Gastroesophageal sphincter (tissue), 4 donors: ENCODE results near the gene KCNMB3. TPM values are rescaled to one million over a fixed set of nuclear protein-coding genes. Genes with fewer than 3 reads are reported as not detected.

ENCODE experiments used
- ATAC-seq: fragments of 150-250 bp; one replicate; pipeline ENCODE4 v1.9.1; 2016; ENCODE audit warnings: mild to moderate bottlenecking, moderate library complexity
- H3K27ac ChIP-seq, 4 donors: fragments of 200-600 bp; sonication (generic) in 3 of 4; 1 replicate in 3 of 4; 2 replicates in 1 of 4; pipeline ENCODE4 v1.5.1; 2016 to 2019
- H3K27me3 ChIP-seq: fragments of 200-600 bp; sonication (generic); one replicate; pipeline ENCODE4 v1.5.1; 2019
- H3K36me3 ChIP-seq, 2 donors: fragments of 200-600 bp; sonication (generic); one replicate each; pipeline ENCODE4 v1.5.1; 2019; ENCODE audit warnings: control low read depth in 1 of 2
- H3K4me1 ChIP-seq, 3 donors: fragments of 200-600 bp; sonication (generic); 1 replicate in 2 of 3; 2 replicates in 1 of 3; pipeline ENCODE4 v1.5.1; 2016 to 2019; ENCODE audit warnings: control low read depth in 2 of 3
- H3K4me3 ChIP-seq, 2 donors: fragments of 200-600 bp; sonication (generic); one replicate each; pipeline ENCODE4 v1.5.1; 2019; ENCODE audit warnings: mild to moderate bottlenecking in 1 of 2, moderate library complexity in 1 of 2
- H3K9me3 ChIP-seq, 3 donors: fragments of 200-600 bp; sonication (generic); one replicate each; pipeline ENCODE4 v1.5.1; 2017 to 2019; ENCODE audit warnings: control low read depth in 2 of 3
- CTCF ChIP-seq, 4 experiments: fragments of 200-600 bp in 2 of 4; fragments of 450-650 bp in 2 of 4; sonication (generic) in 1 of 4; IDR thresholded peaks; one replicate each; pipeline ENCODE4 v1.5.1; 2017 to 2019; ENCODE audit warnings: antibody characterized with exemption in 4 of 4, mild to moderate bottlenecking in 2 of 4, moderate library complexity in 2 of 4
- EP300 ChIP-seq: sonication (generic); formaldehyde crosslinking; IDR thresholded peaks from one replicate; pipeline ENCODE4 v1.6.1; 2017; ENCODE audit warnings: antibody characterized with exemption, mild to moderate bottlenecking
- POLR2A ChIP-seq, 2 donors: fragments of 450-650 bp; IDR thresholded peaks; one replicate each; pipeline ENCODE4 v1.6.1; 2017; ENCODE audit warnings: antibody characterized with exemption in 2 of 2, mild to moderate bottlenecking in 2 of 2, moderate library complexity in 1 of 2
- POLR2AphosphoS5 ChIP-seq: sonication (generic); formaldehyde crosslinking; IDR thresholded peaks from one replicate; pipeline ENCODE4 v1.6.1; 2017; ENCODE audit warnings: antibody characterized with exemption
- WGBS, 2 donors: methylation state at CpG; one replicate each; pipeline ENCODE4 v1.1.5; 2018; ENCODE audit warnings: low coverage in 1 of 2; 5-methylcytosine and 5-hydroxymethylcytosine counted together
- total RNA-seq, 4 donors: library from RNA; depleted of rRNA; stranded (reverse); fragments of >200 nt; gene quantifications; one replicate each; pipeline ENCODE4 v1.1.0, GENCODE V29; 2016

The KCNMB3 gene
- total RNA-seq, 4 donors from 2014 or later: 1.0 to 6.2 (median 4.1) TPM

GRCh38 chr3:179196098-179196497 is 54.8 kb downstream of the KCNMB3 start:
- Histone ChIP-seq H3K36me3 (peaks cover 0 to 6% of the 10 kb centered on the region in 2 donors), H3K27me3 (no peaks in the 10 kb centered on the region), H3K4me3 (no peak overlapping the region), H3K9me3 (no peaks in the 10 kb centered on the region), H3K27ac (no peak overlapping the region), H3K4me1 (peaks cover 0 to 46% (median 9%) of the 10 kb centered on the region in 3 donors)
- 8 to 29% methylated on average over 1 of the region's 1 CpG for WGBS, 2 donors
- no peak for TF ChIP-seq POLR2AphosphoS5
- TF ChIP-seq POLR2A (IDR thresholded peaks at IDR 0.05): no peak
- no peak for TF ChIP-seq EP300
- no peak for TF ChIP-seq CTCF (IDR thresholded peaks at IDR 0.05)
- no peak for ATAC-seq

- ATAC-seq: no peak
- Histone ChIP-seq H3K27ac (no peak overlapping the region), H3K4me1 (peaks cover 7 to 58% (median 13%) of the 10 kb centered on the region in 3 donors), H3K36me3 (no peaks in the 10 kb centered on the region), H3K9me3 (no peaks in the 10 kb centered on the region), H3K4me3 (no peak overlapping the region), H3K27me3 (no peaks in the 10 kb centered on the region)
- 20 to 39% methylated on average over 4 of the region's 4 CpGs for WGBS, 2 donors
- TF ChIP-seq POLR2A (IDR thresholded peaks at IDR 0.05) (no peak), CTCF (IDR thresholded peaks at IDR 0.05) (no peak), POLR2AphosphoS5 (no peak), EP300 (no peak)
Measured at GRCh38 chr3:179194931-179195330, 56.0 kb downstream of the KCNMB3 start.

Other genes with a start within 250 kb of the KCNMB3 start
- 10 to 100 TPM; 16.4 to 28.8 (median 19.2) TPM for gene ZMAT3, start 179.3 kb downstream of the KCNMB3 start, total RNA-seq
- 10 to 100 TPM; 35.7 to 47.7 (median 39.6) TPM for gene PIK3CA, start 102.8 kb downstream of the KCNMB3 start, total RNA-seq
- 10 to 100 TPM; 60.6 to 97.8 (median 63.4) TPM for gene ZNF639, start 71.9 kb upstream of the KCNMB3 start, total RNA-seq
- 10 to 100 TPM; 42.5 to 56.0 (median 45.5) TPM for gene MFN1, start 96.6 kb upstream of the KCNMB3 start, total RNA-seq
- gene GNB4, start 200.4 kb upstream of the KCNMB3 start, total RNA-seq: 100 to 1,000 TPM in 1 of 4 donors, 10 to 100 TPM in 3; 74.2 to 158 (median 82.1) TPM